K562 (cell line): Measurements from ENCODE around the gene CCNY. TPM values are rescaled to one million over a fixed set of nuclear protein-coding genes. Genes with fewer than 3 reads are reported as not detected.

Source experiments
- CHD7 ChIP-seq: fragments of 200-600 bp; sonication (generic); IDR thresholded peaks from one replicate; pipeline ENCODE4 v1.6.1; 2012; ENCODE audit warnings: mild to moderate bottlenecking, low read depth, low read length, inconsistent platforms
- CREBBP ChIP-seq: IDR thresholded peaks from one replicate; pipeline ENCODE4 v1.6.1; 2012; ENCODE audit warnings: low read depth, mild to moderate bottlenecking, control low read depth, inconsistent platforms, low read length
- CREM ChIP-seq: IDR thresholded peaks from 2 replicates; pipeline ENCODE4 v1.6.1; 2014; ENCODE audit warnings: antibody characterized with exemption, low read depth
- MCM7 ChIP-seq, 2 experiments: fragments of 450-650 bp; IDR thresholded peaks; 2 replicates each; pipeline ENCODE4 v1.6.1; 2016 to 2018
- NFE2L1 ChIP-seq: fragments of 450-650 bp; IDR thresholded peaks from 2 replicates; pipeline ENCODE4 v1.6.1; 2016; ENCODE audit warnings: missing genetic modification characterization, low read depth, mild to moderate bottlenecking, missing compliant biosample characterization, moderate library complexity, borderline replicate concordance
- PBX2 ChIP-seq, 2 experiments: IDR thresholded peaks in 1 of 2; conservative IDR thresholded peaks in 1 of 2; 2 replicates each; pipeline ENCODE4 v1.6.1; 2016; ENCODE audit warnings: low read depth in 2 of 2, mild to moderate bottlenecking in 1 of 2, missing compliant biosample characterization in 1 of 2, missing genetic modification characterization in 1 of 2, moderate library complexity in 1 of 2
- ZBTB49 ChIP-seq: sonication (generic); formaldehyde crosslinking; IDR thresholded peaks from 2 replicates; pipeline ENCODE4 v1.8.0; 2022; ENCODE audit warnings: missing genetic modification reagents, mild to moderate bottlenecking, borderline replicate concordance
- ZNF263 ChIP-seq: sonication (generic); formaldehyde crosslinking; IDR thresholded peaks from 2 replicates; pipeline ENCODE4 v1.8.0; 2022; ENCODE audit warnings: mild to moderate bottlenecking, missing genetic modification reagents, borderline replicate concordance
- ZNF41 ChIP-seq: fragments of 250-450 bp; sonication (Bioruptor Pico); conservative IDR thresholded peaks from 2 replicates; pipeline ENCODE4 v1.4.0; 2020; ENCODE audit warnings: mild to moderate bottlenecking
- polyA plus RNA-seq, 8 experiments: library from polyadenylated mRNA; depleted of rRNA in 4 of 8; stranded (reverse) in 5 of 8; unstranded in 3 of 8; fragments of >200 nt; fragmentation: Nextera tagmentation in 2 of 8; fragmentation: Illumina TruSeq in 1 of 8; extraction: Ambion mirVana in 2 of 8; extraction: Trizol in 1 of 8; gene quantifications; 2 replicates each; pipeline versions ENCODE4 v1.2.1 to v1.2.3, GENCODE V29; 2011 to 2014; ENCODE audit warnings: inconsistent platforms in 1 of 8, missing spikeins in 1 of 8
- total RNA-seq, 7 experiments: library from RNA; depleted of rRNA in 6 of 7; stranded (reverse); fragments of >200 nt in 6 of 7; fragmentation: Illumina TruSeq in 2 of 7; extraction: Trizol in 2 of 7; gene quantifications; 2 replicates each; pipeline versions ENCODE4 v1.2.1 to v1.2.3, GENCODE V29; 2011 to 2021; ENCODE audit warnings: low replicate concordance in 1 of 7

Gene CCNY
- total and polyA plus RNA-seq, 9 of the 15 experiments (the other 6 are each of a cell fraction or from before 2014, with no cell fraction given) = 8.4 to 109 (median 38.6) TPM

GRCh38 chr10:35391153-35391953 is 55.0 kb downstream of the CCNY start (continued):
- TF ChIP-seq CHD7 = no peak
- peak; percentile 70 for TF ChIP-seq ZNF41 (CRISPR knock-in tag)
- peak; percentile 60; the same call in 1 of the 2 replicates for TF ChIP-seq CREM
- no peak for TF ChIP-seq ZBTB49
- no peak for TF ChIP-seq MCM7 (IDR thresholded peaks at IDR 0.05)
- TF ChIP-seq PBX2 (CRISPR knock-in tag; IDR thresholded peaks at IDR 0.05; ENCODE audit: low read depth) = no peak
- peak; percentile 42; the same call in 1 of the 2 replicates for TF ChIP-seq PBX2 (tag; conservative IDR thresholded peaks at IDR 0.05; ENCODE audit: low read depth)
- peak; percentile 23; the same call in 1 of the 2 replicates for TF ChIP-seq ZNF263 (CRISPR knock-in tag)
- no peak for TF ChIP-seq CREBBP
- TF ChIP-seq NFE2L1 (tag) = no peak
